ENCODE measurements around the gene FKRP.
A peak's percentile ranks its signal among the peaks of the same experiment; 100 is the strongest.
"Not testable (repeated sequence)": the region's sequence is repeated elsewhere in the genome, so short reads cannot be mapped to it uniquely, and the experiment has no call there.

FKRP gene

GRCh38 chr19:46745521-46746280 is at the start of gene FKRP:
Gene FKRP, plus strand, starts transcription at chr19:46746057. Its CDS starts 9,394 bp downstream, at chr19:46755451.
- DNase-seq (ENCODE audit: low spot score): no peak

GRCh38 chr19:46696866-46697203 is 49.0 kb upstream of the FKRP start:
- no peak for DNase-seq (ENCODE audit: low spot score)

GRCh38 chr19:46697204-46697960 is 48.5 kb upstream of the FKRP start:
- DNase-seq (ENCODE audit: low spot score): peak; percentile 52

DNA sequence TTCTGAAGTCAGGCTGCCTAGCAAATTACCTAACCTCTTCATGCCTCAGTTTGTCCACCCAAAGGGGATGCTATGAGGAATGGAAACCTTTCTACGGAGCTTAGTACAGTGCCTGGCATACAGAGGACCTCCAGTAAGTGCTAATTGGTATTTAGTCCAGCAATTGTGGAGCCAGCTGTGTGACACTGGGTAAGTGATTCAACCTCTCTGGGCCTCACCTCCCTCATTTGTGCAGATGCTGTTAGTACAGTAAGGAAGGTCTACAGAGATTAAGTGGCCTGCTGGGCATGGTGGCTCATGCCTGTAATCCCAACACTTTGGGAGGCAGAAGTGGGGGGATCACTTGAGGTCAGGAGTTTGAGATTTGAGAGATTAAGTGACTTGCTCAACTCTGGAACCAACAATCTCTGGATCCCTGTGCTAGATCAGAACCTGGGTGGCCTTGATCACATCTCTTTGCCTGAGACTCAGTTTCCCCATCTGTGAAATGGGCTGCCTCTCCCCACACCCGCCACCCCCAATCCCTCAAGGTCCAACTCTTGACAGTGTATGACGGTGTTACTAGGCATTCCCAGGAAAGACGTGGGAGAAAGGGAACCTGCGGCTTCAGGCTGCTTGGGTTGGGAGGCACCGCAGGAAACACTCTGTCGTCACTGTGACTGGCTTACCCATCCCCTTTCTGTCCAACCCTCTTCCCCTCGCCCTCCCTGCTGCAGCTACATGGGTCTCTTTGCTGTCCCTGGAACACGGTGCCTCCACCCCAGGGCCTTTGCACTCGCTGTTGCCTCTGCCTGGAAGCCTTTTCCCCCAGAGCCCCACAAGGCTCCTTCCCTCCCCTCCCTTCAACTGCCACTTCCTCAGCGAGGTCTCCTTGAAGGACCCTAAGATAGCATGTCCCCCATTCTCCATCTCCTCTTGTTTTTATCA is 47.2 kb upstream of the FKRP start:
- no peak for DNase-seq (ENCODE audit: low spot score)

DNA sequence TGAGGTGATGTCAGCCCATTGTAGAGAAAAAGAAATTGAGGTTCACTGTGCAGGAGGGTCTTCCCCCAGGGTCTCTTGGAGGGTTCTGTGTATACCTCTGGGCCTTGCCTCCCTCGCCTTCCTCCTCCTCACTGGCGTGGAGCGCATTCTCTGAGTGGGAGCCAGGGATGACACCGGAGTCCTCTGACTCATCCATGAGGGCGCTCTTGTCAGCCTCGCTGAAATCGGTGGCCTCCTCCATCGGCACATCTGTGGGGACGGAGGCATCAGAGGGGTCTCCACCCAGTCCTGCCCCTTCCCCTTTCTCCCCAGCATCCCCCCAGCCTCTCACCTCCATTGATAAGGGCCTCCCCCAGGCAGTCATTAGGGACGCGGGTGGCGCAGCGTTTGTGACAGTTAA is 45.2 kb upstream of the FKRP start:
- no peak for DNase-seq (ENCODE audit: low spot score)

DNA sequence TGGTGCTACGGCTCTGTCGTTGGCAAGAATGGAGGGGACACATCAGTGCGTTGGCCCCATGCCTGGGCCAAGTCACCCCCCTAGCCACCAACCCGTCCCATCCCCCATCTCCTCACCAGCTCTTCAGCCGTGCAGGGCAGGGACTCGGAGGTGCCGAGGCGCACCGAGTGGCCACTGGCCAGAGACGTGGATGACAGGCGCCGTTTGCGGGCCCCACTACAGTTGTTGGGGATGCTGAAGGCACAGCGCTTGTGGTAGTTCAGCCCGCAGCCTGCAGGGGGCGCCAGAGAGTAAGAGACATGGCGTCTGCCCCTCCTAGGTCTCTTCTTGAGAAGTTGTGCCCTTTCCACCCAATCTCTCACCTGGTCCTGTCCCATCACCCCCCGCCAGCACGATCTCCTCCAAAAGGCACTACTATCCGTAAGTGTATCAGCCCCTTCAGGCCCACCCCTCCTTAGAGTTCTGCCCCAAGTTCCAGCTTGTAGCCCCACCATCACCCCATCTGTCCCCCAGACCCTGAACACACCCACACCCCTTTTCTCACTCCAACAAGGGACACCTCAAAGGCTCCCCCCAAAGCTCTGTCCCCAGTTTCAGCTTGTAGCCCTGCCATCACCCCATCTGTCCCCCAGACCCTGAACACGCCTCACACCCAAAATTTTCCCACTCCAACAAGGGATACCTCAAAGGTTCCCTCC is 41.3 kb upstream of the FKRP start:
- no peak for DNase-seq (ENCODE audit: low spot score)

GRCh38 chr19:46710687-46711086 is 35.2 kb upstream of the FKRP start:
- DNase-seq (ENCODE audit: low spot score): no peak

DNA sequence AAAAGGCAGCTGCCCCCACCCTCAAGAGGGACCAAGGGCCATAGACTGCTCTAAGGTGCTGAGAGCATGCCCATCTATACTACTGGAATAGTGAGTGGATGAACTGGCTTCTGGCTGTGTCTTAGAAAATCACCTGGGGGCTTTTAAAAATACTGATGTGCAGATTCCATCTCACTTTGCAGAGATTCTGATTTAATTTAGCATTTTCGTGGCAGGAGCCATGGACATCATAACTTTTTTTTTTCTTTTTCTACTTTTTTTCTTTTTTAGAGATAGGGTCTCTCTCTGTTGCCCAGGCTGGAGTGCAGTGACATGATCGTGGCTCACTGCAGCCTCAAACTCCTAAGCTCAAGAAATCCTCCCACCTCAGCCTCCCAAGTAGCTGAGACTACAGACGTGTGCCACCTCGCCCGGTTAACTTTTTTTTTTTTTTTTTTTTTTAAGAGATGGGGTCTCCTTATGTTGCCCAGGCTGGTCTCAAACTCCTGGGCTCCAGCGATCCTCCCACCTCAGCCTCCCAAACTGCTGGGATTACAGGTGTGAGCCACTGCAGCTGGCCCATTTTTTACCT is 33.0 kb upstream of the FKRP start:
- not testable (repeated sequence) for DNase-seq (ENCODE audit: low spot score)

DNA sequence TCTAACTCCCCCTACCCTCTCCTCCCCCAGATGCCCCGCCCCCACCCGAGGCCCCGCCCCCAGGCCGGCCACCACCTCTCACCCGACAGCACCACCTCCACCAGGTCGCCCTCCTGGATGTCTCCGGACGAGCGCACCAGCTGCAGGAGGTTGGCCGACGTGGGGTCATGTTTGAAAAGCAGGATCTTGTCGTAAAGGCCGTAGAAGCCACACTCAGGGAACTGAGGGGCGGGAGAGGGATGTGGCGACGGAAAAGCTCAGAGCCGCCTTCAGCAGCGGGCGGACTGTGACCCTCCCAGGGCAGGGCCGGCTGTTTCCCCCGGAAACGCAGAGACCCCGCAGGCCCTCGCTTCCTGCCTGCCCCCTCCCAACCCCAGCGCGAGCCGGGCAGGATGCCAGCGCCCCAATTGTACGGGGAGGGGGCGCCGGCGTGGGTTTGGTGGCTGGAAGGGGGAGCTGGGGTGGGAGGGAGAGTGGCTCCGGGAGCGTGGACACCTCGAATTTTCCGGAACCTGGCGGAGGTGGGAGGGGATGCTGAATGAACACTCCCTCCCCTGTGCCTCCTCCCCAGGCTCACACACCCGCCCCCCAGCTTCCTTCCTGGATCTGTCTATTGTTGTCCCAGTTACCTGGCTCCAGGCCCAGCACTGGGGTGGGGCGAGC is 31.9 kb upstream of the FKRP start:
- DNase-seq (ENCODE audit: low spot score): peak; percentile 81

- no peak for DNase-seq (ENCODE audit: low spot score)
Observed at GRCh38 chr19:46714444-46715106, 31.3 kb upstream of the FKRP start.

DNA sequence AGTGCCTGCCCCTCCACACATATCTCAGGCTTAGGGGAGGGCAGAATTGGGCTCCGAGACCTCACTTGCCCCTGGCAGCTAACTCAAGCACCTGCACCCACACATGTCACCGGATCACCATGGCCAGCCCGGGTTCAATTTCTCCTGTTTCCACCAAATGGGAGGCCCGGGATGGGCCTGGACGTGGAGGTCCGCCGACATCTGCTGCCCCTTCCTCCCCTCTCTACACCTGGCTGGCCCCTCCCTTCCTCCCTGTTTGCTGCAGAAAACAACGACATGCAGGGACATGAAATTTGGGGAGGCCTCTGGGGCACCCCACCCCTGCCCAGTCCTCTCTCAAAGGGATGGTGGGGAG is 30.3 kb upstream of the FKRP start:
- DNase-seq (ENCODE audit: low spot score): no peak

DNA sequence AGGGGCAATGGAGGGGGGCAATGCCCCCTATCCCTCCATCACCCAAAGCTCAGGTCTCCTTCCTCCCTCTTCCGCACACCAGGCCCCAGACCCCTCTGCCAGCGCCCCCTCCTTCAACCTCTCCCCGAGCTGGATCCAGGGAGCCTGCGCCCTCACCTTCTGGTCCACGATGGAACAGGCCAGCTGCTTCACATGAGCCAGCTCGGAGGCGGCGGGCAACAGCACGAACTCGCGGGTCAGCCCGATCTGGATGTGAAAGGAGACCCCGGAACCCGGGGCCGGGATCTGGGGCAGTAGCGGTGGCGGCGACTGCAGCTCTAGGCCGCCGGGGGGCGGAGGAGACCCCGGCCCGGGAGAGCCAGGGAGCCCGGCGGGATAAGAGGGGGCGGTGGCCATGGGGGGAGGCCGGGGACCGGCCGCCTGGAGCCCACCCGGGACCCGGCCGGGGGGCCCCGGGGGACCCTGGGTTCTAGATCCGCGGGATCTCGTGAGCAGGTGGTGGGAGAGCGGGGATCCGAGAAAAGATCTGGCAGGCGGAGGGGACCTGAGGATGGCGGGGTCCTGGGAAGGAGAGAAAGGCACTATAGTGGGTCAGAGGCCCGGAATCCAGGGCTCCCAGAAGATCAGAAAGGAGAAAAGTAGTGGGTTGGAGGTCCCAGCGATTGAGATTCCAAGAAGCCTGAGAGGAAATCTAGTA is 29.7 kb upstream of the FKRP start:
- no peak for DNase-seq (ENCODE audit: low spot score)

GRCh38 chr19:46716672-46717033 is 29.2 kb upstream of the FKRP start:
- DNase-seq (ENCODE audit: low spot score): no peak

- DNase-seq (ENCODE audit: low spot score): peak; percentile 74
Observed at GRCh38 chr19:46717034-46717715, 28.7 kb upstream of the FKRP start, which contains the start of gene PRKD2. Gene PRKD2, minus strand, starts transcription at chr19:46717114. Its CDS starts 744 bp downstream, at chr19:46716370.

DNA sequence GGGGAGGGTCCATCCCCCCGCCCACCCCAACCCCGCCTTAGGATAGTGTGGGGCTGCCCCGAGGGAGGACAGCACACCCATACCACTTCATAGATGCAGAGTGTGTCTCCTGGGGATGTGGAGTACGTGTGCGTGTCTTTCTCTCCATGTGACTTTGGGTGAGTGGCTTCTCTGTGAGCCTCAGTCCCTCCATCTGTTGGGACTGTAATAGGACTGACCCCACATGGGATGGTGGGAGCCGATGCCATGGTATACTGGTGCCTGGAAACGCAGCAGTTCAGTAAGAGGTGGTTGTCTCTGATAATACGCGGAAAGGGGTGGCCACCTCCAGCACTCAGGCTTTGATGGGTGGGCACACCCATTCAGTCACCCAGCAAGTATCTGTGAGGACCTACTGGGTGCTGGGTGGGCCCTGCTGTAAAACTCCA is 28.1 kb upstream of the FKRP start:
- no peak for DNase-seq (ENCODE audit: low spot score)

- no peak for DNase-seq (ENCODE audit: low spot score)
Observed at GRCh38 chr19:46718157-46718933, 27.5 kb upstream of the FKRP start.

DNA sequence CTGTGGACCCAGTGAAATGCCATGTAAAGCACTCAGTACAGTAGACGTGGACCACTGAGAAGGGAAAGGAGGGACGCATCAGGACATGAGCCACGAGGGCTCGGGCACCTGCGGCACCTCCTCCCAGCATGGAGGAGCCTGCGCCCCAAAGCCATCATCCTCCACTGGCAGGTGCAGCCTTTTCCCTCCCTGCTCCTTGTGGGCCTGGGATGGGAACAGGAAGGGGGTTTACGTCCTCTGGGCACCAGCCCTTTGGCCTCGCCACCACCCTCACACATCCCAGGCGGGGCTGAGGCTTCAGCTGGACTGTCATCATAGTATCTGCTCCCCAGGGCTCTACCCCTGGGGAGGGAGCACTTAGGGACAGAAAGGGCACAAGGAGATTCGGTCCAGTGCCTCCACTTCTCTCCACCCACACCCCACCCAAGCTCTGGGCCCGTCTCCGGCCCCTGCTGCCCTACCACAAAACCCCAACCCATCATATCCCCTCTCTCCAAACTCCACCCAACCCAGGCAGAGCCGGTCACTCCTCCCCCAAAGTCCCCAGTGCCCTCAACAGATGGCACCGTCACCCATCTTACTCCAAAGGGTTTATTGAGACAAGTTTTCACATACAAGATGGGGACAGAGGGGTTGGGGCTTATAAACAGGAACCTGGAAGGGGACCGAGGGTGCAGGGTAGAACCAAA is 26.8 kb upstream of the FKRP start:
- DNase-seq (ENCODE audit: low spot score): no peak

All from kidney capillary endothelial cell (primary cell).